Measurements from ENCODE around the gene EHD4.
A peak's percentile ranks its signal among the peaks of the same experiment; 100 is the strongest.

The EHD4 gene

GRCh38 chr15:41972253-41973242 lies at the start of gene EHD4:
EHD4 (minus strand) TSS chr15:41972557; CDS start chr15:41972494, 63 bp downstream.
- no peaks in the 10 kb centered on the region for H3K27me3 ChIP-seq (ENCODE audit: control insufficient read depth, insufficient read depth, low read length)
- no peaks in the 10 kb centered on the region for H3K9me3 ChIP-seq (ENCODE audit: control insufficient read depth, insufficient read depth, low read length)
- peak within 1 kb of the TSS; percentile 79 for H3K9ac ChIP-seq (ENCODE audit: low read depth, low read length)
- peak within 1 kb of the TSS; percentile 98 for H3K4me3 ChIP-seq (ENCODE audit: low read depth, low read length)
- H3K36me3 ChIP-seq (ENCODE audit: control insufficient read depth, insufficient read depth, low read length), result no peaks in the 10 kb centered on the region
- peaks cover 11% of the 10 kb centered on the region for H3K4me1 ChIP-seq (ENCODE audit: control insufficient read depth, insufficient read depth, low read length)

GRCh38 chr15:42021593-42021992 lies 49.2 kb upstream of the EHD4 start:
- Histone ChIP-seq H3K9me3 (ENCODE audit: control insufficient read depth, insufficient read depth, low read length) (peaks cover 20% of the 10 kb centered on the region), H3K27me3 (ENCODE audit: control insufficient read depth, insufficient read depth, low read length) (no peaks in the 10 kb centered on the region), H3K4me3 (ENCODE audit: low read depth, low read length) (no peak overlapping the region), H3K9ac (ENCODE audit: low read depth, low read length) (no peak overlapping the region), H3K4me1 (ENCODE audit: control insufficient read depth, insufficient read depth, low read length) (no peaks in the 10 kb centered on the region), H3K36me3 (ENCODE audit: control insufficient read depth, insufficient read depth, low read length) (peaks cover 4% of the 10 kb centered on the region)

GRCh38 chr15:42020713-42021273 lies 48.4 kb upstream of the EHD4 start, which contains the start of gene PLA2G4E:
PLA2G4E (minus strand) TSS chr15:42021042; CDS start chr15:42021030, 12 bp downstream.
- H3K36me3 ChIP-seq (ENCODE audit: control insufficient read depth, insufficient read depth, low read length), result peaks cover 4% of the 10 kb centered on the region
- H3K9ac ChIP-seq (ENCODE audit: low read depth, low read length), result no peak within 1 kb of the TSS
- H3K4me1 ChIP-seq (ENCODE audit: control insufficient read depth, insufficient read depth, low read length), result no peaks in the 10 kb centered on the region
- H3K4me3 ChIP-seq (ENCODE audit: low read depth, low read length), result no peak within 1 kb of the TSS
- H3K9me3 ChIP-seq (ENCODE audit: control insufficient read depth, insufficient read depth, low read length), result peaks cover 20% of the 10 kb centered on the region
- no peaks in the 10 kb centered on the region for H3K27me3 ChIP-seq (ENCODE audit: control insufficient read depth, insufficient read depth, low read length)

- no peaks in the 10 kb centered on the region for H3K36me3 ChIP-seq (ENCODE audit: control insufficient read depth, insufficient read depth, low read length)
- H3K4me3 ChIP-seq (ENCODE audit: low read depth, low read length), result no peak overlapping the region
- H3K27me3 ChIP-seq (ENCODE audit: control insufficient read depth, insufficient read depth, low read length), result no peaks in the 10 kb centered on the region
- H3K9me3 ChIP-seq (ENCODE audit: control insufficient read depth, insufficient read depth, low read length), result peaks cover 13% of the 10 kb centered on the region
- no peaks in the 10 kb centered on the region for H3K4me1 ChIP-seq (ENCODE audit: control insufficient read depth, insufficient read depth, low read length)
- H3K9ac ChIP-seq (ENCODE audit: low read depth, low read length), result no peak overlapping the region
Observed at GRCh38 chr15:42018306-42019224, 46.2 kb upstream of the EHD4 start.

- Histone ChIP-seq H3K36me3 (ENCODE audit: control insufficient read depth, insufficient read depth, low read length) (no peaks in the 10 kb centered on the region), H3K27me3 (ENCODE audit: control insufficient read depth, insufficient read depth, low read length) (no peaks in the 10 kb centered on the region), H3K4me3 (ENCODE audit: low read depth, low read length) (no peak overlapping the region), H3K9me3 (ENCODE audit: control insufficient read depth, insufficient read depth, low read length) (peaks cover 3% of the 10 kb centered on the region), H3K4me1 (ENCODE audit: control insufficient read depth, insufficient read depth, low read length) (no peaks in the 10 kb centered on the region), H3K9ac (ENCODE audit: low read depth, low read length) (no peak overlapping the region)
Observed at GRCh38 chr15:42016971-42017370, 44.6 kb upstream of the EHD4 start.

- no peaks in the 10 kb centered on the region for H3K27me3 ChIP-seq (ENCODE audit: control insufficient read depth, insufficient read depth, low read length)
- no peak overlapping the region for H3K4me3 ChIP-seq (ENCODE audit: low read depth, low read length)
- H3K9me3 ChIP-seq (ENCODE audit: control insufficient read depth, insufficient read depth, low read length), result no peaks in the 10 kb centered on the region
- no peaks in the 10 kb centered on the region for H3K4me1 ChIP-seq (ENCODE audit: control insufficient read depth, insufficient read depth, low read length)
- H3K36me3 ChIP-seq (ENCODE audit: control insufficient read depth, insufficient read depth, low read length), result no peaks in the 10 kb centered on the region
- H3K9ac ChIP-seq (ENCODE audit: low read depth, low read length), result no peak overlapping the region
Observed at GRCh38 chr15:42014406-42014805, 42.0 kb upstream of the EHD4 start.

- Histone ChIP-seq H3K4me3 (ENCODE audit: low read depth, low read length) (no peak overlapping the region), H3K36me3 (ENCODE audit: control insufficient read depth, insufficient read depth, low read length) (no peaks in the 10 kb centered on the region), H3K9ac (ENCODE audit: low read depth, low read length) (no peak overlapping the region), H3K9me3 (ENCODE audit: control insufficient read depth, insufficient read depth, low read length) (no peaks in the 10 kb centered on the region), H3K4me1 (ENCODE audit: control insufficient read depth, insufficient read depth, low read length) (no peaks in the 10 kb centered on the region), H3K27me3 (ENCODE audit: control insufficient read depth, insufficient read depth, low read length) (no peaks in the 10 kb centered on the region)
Observed at GRCh38 chr15:42012928-42013482, 40.6 kb upstream of the EHD4 start.

GRCh38 chr15:42012241-42012640 lies 39.9 kb upstream of the EHD4 start:
- H3K27me3 ChIP-seq (ENCODE audit: control insufficient read depth, insufficient read depth, low read length), result no peaks in the 10 kb centered on the region

GRCh38 chr15:42011074-42011473 lies 38.7 kb upstream of the EHD4 start:
- Histone ChIP-seq H3K27me3 (ENCODE audit: control insufficient read depth, insufficient read depth, low read length) (no peaks in the 10 kb centered on the region), H3K9me3 (ENCODE audit: control insufficient read depth, insufficient read depth, low read length) (no peaks in the 10 kb centered on the region), H3K36me3 (ENCODE audit: control insufficient read depth, insufficient read depth, low read length) (no peaks in the 10 kb centered on the region), H3K4me1 (ENCODE audit: control insufficient read depth, insufficient read depth, low read length) (no peaks in the 10 kb centered on the region), H3K9ac (ENCODE audit: low read depth, low read length) (no peak overlapping the region), H3K4me3 (ENCODE audit: low read depth, low read length) (no peak overlapping the region)

More at GRCh38 chr15:42012241-42012640, 39.9 kb upstream of the EHD4 start:
- Histone ChIP-seq H3K4me3 (ENCODE audit: low read depth, low read length) (no peak overlapping the region), H3K4me1 (ENCODE audit: control insufficient read depth, insufficient read depth, low read length) (no peaks in the 10 kb centered on the region), H3K9me3 (ENCODE audit: control insufficient read depth, insufficient read depth, low read length) (no peaks in the 10 kb centered on the region), H3K36me3 (ENCODE audit: control insufficient read depth, insufficient read depth, low read length) (no peaks in the 10 kb centered on the region), H3K9ac (ENCODE audit: low read depth, low read length) (no peak overlapping the region)

GRCh38 chr15:42010434-42010833 lies 38.1 kb upstream of the EHD4 start:
- H3K9me3 ChIP-seq (ENCODE audit: control insufficient read depth, insufficient read depth, low read length), result no peaks in the 10 kb centered on the region
- no peak overlapping the region for H3K4me3 ChIP-seq (ENCODE audit: low read depth, low read length)
- no peaks in the 10 kb centered on the region for H3K4me1 ChIP-seq (ENCODE audit: control insufficient read depth, insufficient read depth, low read length)
- no peaks in the 10 kb centered on the region for H3K27me3 ChIP-seq (ENCODE audit: control insufficient read depth, insufficient read depth, low read length)
- H3K9ac ChIP-seq (ENCODE audit: low read depth, low read length), result no peak overlapping the region
- no peaks in the 10 kb centered on the region for H3K36me3 ChIP-seq (ENCODE audit: control insufficient read depth, insufficient read depth, low read length)

- H3K9me3 ChIP-seq (ENCODE audit: control insufficient read depth, insufficient read depth, low read length), result no peaks in the 10 kb centered on the region
Observed at GRCh38 chr15:42009474-42009873, 37.1 kb upstream of the EHD4 start.

More at GRCh38 chr15:42009474-42009873, 37.1 kb upstream of the EHD4 start:
- H3K36me3 ChIP-seq (ENCODE audit: control insufficient read depth, insufficient read depth, low read length), result no peaks in the 10 kb centered on the region
- no peaks in the 10 kb centered on the region for H3K4me1 ChIP-seq (ENCODE audit: control insufficient read depth, insufficient read depth, low read length)
- H3K9ac ChIP-seq (ENCODE audit: low read depth, low read length), result no peak overlapping the region
- no peaks in the 10 kb centered on the region for H3K27me3 ChIP-seq (ENCODE audit: control insufficient read depth, insufficient read depth, low read length)
- H3K4me3 ChIP-seq (ENCODE audit: low read depth, low read length), result no peak overlapping the region
